SK-N-SH (cell line): ENCODE measurements around the gene RNFT2. TPM values are rescaled to one million over a fixed set of nuclear protein-coding genes. Genes with fewer than 3 reads are reported as not detected.

Experiments used
- CTCF ChIA-PET: fragments of 300-600, 350-600 bp; formaldehyde crosslinking; extraction: SDS; loops from one replicate; lab custom pipeline; 2021; lab: Yijun Ruan, JAX
- POLR2A ChIA-PET: fragments of 350-600 bp; sonication (Branson Sonifier 250); formaldehyde crosslinking; extraction: SDS; loops from one replicate; lab custom pipeline; 2020; ENCODE audit warnings: antibody characterized with exemption, inconsistent platforms; lab: Yijun Ruan, JAX
- DNase-seq: peaks from one replicate; pipeline ENCODE4 v3.0.0; 2012
- H2AFZ ChIP-seq: fragments of 200-600 bp; sonication (generic); 2 replicates; pipeline ENCODE4 v1.8.1; 2016; ENCODE audit warnings: antibody characterized with exemption, mild to moderate bottlenecking, low read depth
- H3F3A ChIP-seq: fragments of 200-600 bp; sonication (generic); replicated peaks from 2 replicates; pipeline ENCODE3; 2016; ENCODE audit warnings: antibody characterized with exemption, mild to moderate bottlenecking; ENCODE audit not compliant: insufficient read depth
- H3K27ac ChIP-seq, 2 experiments: fragments of 200-500 bp in 1 of 2; fragments of 200-600 bp in 1 of 2; sonication (Bioruptor generic) in 1 of 2; sonication (generic), shearing (Covaris generic) in 1 of 2; 2 replicates each; pipeline versions ENCODE4 v1.5.1 to v1.6.1; 2014 to 2016; ENCODE audit warnings: low read depth in 2 of 2, inconsistent platforms in 1 of 2, low read length in 1 of 2, mild to moderate bottlenecking in 1 of 2, mixed read lengths in 1 of 2
- H3K27me3 ChIP-seq: fragments of 200-600 bp; sonication (generic), shearing (Covaris generic); 2 replicates; pipeline ENCODE4 v1.6.1; 2016; ENCODE audit warnings: mixed run types; ENCODE audit not compliant: insufficient read depth
- H3K36me3 ChIP-seq, 2 experiments: fragments of 200-500 bp in 1 of 2; fragments of 200-600 bp in 1 of 2; sonication (Bioruptor generic) in 1 of 2; sonication (generic) in 1 of 2; replicated peaks in 1 of 2; 2 replicates each; pipeline versions ENCODE3 to v1.5.1; 2014 to 2016; ENCODE audit warnings: low read length in 1 of 2, mild to moderate bottlenecking in 1 of 2; ENCODE audit not compliant: insufficient read depth in 2 of 2, control insufficient read depth in 1 of 2
- H3K4me1 ChIP-seq, 2 experiments: fragments of 200-500 bp in 1 of 2; fragments of 200-600 bp in 1 of 2; sonication (Bioruptor generic) in 1 of 2; sonication (generic), shearing (Covaris generic) in 1 of 2; 2 replicates each; pipeline versions ENCODE4 v1.5.1 to v1.6.1; 2014 to 2016; ENCODE audit warnings: low read depth in 1 of 2, low read length in 1 of 2, mixed run types in 1 of 2; ENCODE audit not compliant: insufficient read depth in 2 of 2, control insufficient read depth in 1 of 2
- H3K4me2 ChIP-seq: fragments of 200-600 bp; sonication (generic), shearing (Covaris generic); 2 replicates; pipeline ENCODE4 v1.6.1; 2017; ENCODE audit warnings: mixed run types
- H3K4me3 ChIP-seq, 2 experiments: fragments of 200-500 bp in 1 of 2; fragments of 200-600 bp in 1 of 2; sonication (Bioruptor generic) in 1 of 2; sonication (generic), shearing (Covaris generic) in 1 of 2; 2 replicates each; pipeline versions ENCODE4 v1.5.1 to v1.8.1; 2014 to 2016; ENCODE audit warnings: low read depth in 2 of 2, inconsistent platforms in 1 of 2, low read length in 1 of 2, mild to moderate bottlenecking in 1 of 2, mixed read lengths in 1 of 2, moderate library complexity in 1 of 2
- H3K79me2 ChIP-seq: fragments of 200-600 bp; sonication (generic); 2 replicates; pipeline ENCODE4 v1.8.1; 2017; ENCODE audit warnings: mild to moderate bottlenecking; ENCODE audit not compliant: insufficient read depth
- H3K9ac ChIP-seq: fragments of 200-600 bp; sonication (generic); 2 replicates; pipeline ENCODE4 v1.6.1; 2017; ENCODE audit warnings: mixed run types
- H3K9me2 ChIP-seq: fragments of 200-600 bp; sonication (generic); 2 replicates; pipeline ENCODE4 v1.6.1; 2017; ENCODE audit warnings: mixed run types
- H3K9me3 ChIP-seq: fragments of 200-600 bp; sonication (generic); 2 replicates; pipeline ENCODE4 v1.6.1; 2017; ENCODE audit warnings: mixed run types, mild to moderate bottlenecking, moderate library complexity
- H4K20me1 ChIP-seq: fragments of 200-600 bp; sonication (generic); 2 replicates; pipeline ENCODE4 v1.6.1; 2017; ENCODE audit warnings: mild to moderate bottlenecking, mixed run types; ENCODE audit not compliant: insufficient read depth
- CHD2 ChIP-seq: fragments of 150-350 bp; IDR thresholded peaks from 2 replicates; pipeline ENCODE4 v1.6.1; 2018; ENCODE audit warnings: low read length; ENCODE audit not compliant: partially characterized antibody
- EZH2phosphoT487 ChIP-seq: fragments of 200-600 bp; sonication (generic); IDR thresholded peaks from 2 replicates; pipeline ENCODE4 v1.6.1; 2017; ENCODE audit warnings: low read depth, mixed run types, mild to moderate bottlenecking, antibody characterized with exemption, moderate library complexity, borderline replicate concordance
- FOXM1 ChIP-seq: IDR thresholded peaks from 2 replicates; pipeline ENCODE4 v1.4.0; 2012; ENCODE audit warnings: low read depth, mild to moderate bottlenecking
- GABPA ChIP-seq: IDR thresholded peaks from 2 replicates; pipeline ENCODE4 v1.4.0; 2012; ENCODE audit warnings: low read depth, mild to moderate bottlenecking
- JUND ChIP-seq: IDR thresholded peaks from 2 replicates; pipeline ENCODE4 v1.4.0; 2012
- REST ChIP-seq: IDR thresholded peaks from 2 replicates; pipeline ENCODE4 v1.6.1; 2012; ENCODE audit warnings: mild to moderate bottlenecking, low read depth, low read length, moderate library complexity
- RXRA ChIP-seq: IDR thresholded peaks from 2 replicates; pipeline ENCODE4 v1.4.0; 2012; ENCODE audit warnings: low read depth, mild to moderate bottlenecking, borderline replicate concordance
- TAF1 ChIP-seq: IDR thresholded peaks from 2 replicates; pipeline ENCODE4 v1.6.1; 2012; ENCODE audit warnings: low read depth, mild to moderate bottlenecking, low read length, moderate library complexity, borderline replicate concordance
- TCF12 ChIP-seq: IDR thresholded peaks from 2 replicates; pipeline ENCODE4 v1.4.0; 2012
- WGBS: methylation state at CpG from one replicate; pipeline ENCODE4 v1.1.6; 2017; ENCODE audit warnings: low lambda C conversion rate; 5-methylcytosine and 5-hydroxymethylcytosine counted together
- polyA plus RNA-seq, 3 experiments: library from polyadenylated mRNA; depleted of rRNA; stranded (reverse); fragments of >200 nt; gene quantifications; 2 replicates each; pipeline ENCODE4 v1.2.3, GENCODE V29; 2012

RNFT2 gene
- polyA plus RNA-seq, 1 of the 3 experiments (the other 2 are of a cell fraction) = 3.8 TPM

- Histone ChIP-seq H3K36me3 (peaks cover 7 to 14% of the 10 kb centered on the region in 2 experiments), H3K9me3 (no peaks in the 10 kb centered on the region), H3K4me3 (no peak overlapping the region), H3K4me2 (no peak overlapping the region), H3K27me3 (no peaks in the 10 kb centered on the region), H3K4me1 (no peaks in the 10 kb centered on the region), H2AFZ (no peak overlapping the region), H3K79me2 (peaks cover 54% of the 10 kb centered on the region), H3K9ac (no peak overlapping the region), H3F3A (no peaks in the 10 kb centered on the region), H3K9me2 (no peaks in the 10 kb centered on the region), H3K27ac (no peak overlapping the region), H4K20me1 (0 out of 2 replicates have a peak, but pooled peaks cover 4% of the 10 kb centered on the region)
- POLR2A ChIA-PET = interaction anchor here (0.6 kb wide), 1 partner anchor 151 kb away, joined by 3 read pairs; no protein-coding TSS in a partner anchor
- DNase-seq = no peak
- no peak for TF ChIP-seq CHD2
- no peak for TF ChIP-seq RXRA
- TF ChIP-seq EZH2phosphoT487 = no peak
- TF ChIP-seq JUND = no peak
- no peak for TF ChIP-seq FOXM1
- no peak for TF ChIP-seq REST
- CTCF ChIA-PET = interaction anchor here (0.6 to 2.4 kb wide), 6 partner anchors 13 to 486 kb away, joined by 3 to 7 read pairs (median 4); no protein-coding TSS in a partner anchor
- WGBS = 93% methylated on average over 4 of the region's 4 CpGs
Observed at GRCh38 chr12:116726694-116727093, 11.4 kb upstream of the RNFT2 start.

GRCh38 chr12:116727261-116727660 is 10.9 kb upstream of the RNFT2 start:
- CTCF ChIA-PET = interaction anchor here (1.0 to 2.4 kb wide), 3 partner anchors 13 to 24 kb away, joined by 4 to 7 read pairs (median 4); no protein-coding TSS in a partner anchor

More at GRCh38 chr12:116727261-116727660, 10.9 kb upstream of the RNFT2 start:
- Histone ChIP-seq H2AFZ (no peak overlapping the region), H3K27me3 (no peaks in the 10 kb centered on the region), H3K9ac (no peak overlapping the region), H3K4me2 (no peak overlapping the region), H3F3A (no peaks in the 10 kb centered on the region), H3K4me1 (no peaks in the 10 kb centered on the region), H3K79me2 (peaks cover 60% of the 10 kb centered on the region), H3K27ac (no peak overlapping the region)
- POLR2A ChIA-PET = no interaction called here
- WGBS = 96% methylated on average over 3 of the region's 3 CpGs
- DNase-seq = no peak
- TF ChIP-seq GABPA (no peak), EZH2phosphoT487 (no peak), TCF12 (no peak), TAF1 (no peak)
- TF ChIP-seq, all 33 proteins: peak for 0
- H4K20me1 ChIP-seq = 0 out of 2 replicates have a peak, but pooled peaks cover 4% of the 10 kb centered on the region
- H3K4me3 ChIP-seq = no peak overlapping the region
- H3K9me3 ChIP-seq = no peaks in the 10 kb centered on the region
- H3K36me3 ChIP-seq = peaks cover 7 to 8% of the 10 kb centered on the region in 2 experiments
- H3K9me2 ChIP-seq = no peaks in the 10 kb centered on the region
